ENCODE measurements around the gene FOXO6.

Gene FOXO6

GRCh38 chr1:41333146-41333784 lies 28.0 kb upstream of the FOXO6 start:
- Histone ChIP-seq H2AFZ (ENCODE audit: low read length) (no peak overlapping the region), H3K9me2 (ENCODE audit: low read depth, low read length) (no peaks in the 10 kb centered on the region), H3K27ac (ENCODE audit: low read depth, low read length, poor library complexity, severe bottlenecking) (no peak overlapping the region), H3K9me3 (ENCODE audit: low read length) (peaks cover 4% of the 10 kb centered on the region; the same call in 1 of the 2 replicates), H3K36me3 (ENCODE audit: insufficient read depth, low read length) (no peaks in the 10 kb centered on the region), H3K79me2 (ENCODE audit: insufficient read depth, low read length) (no peaks in the 10 kb centered on the region), H3K4me1 (ENCODE audit: insufficient read depth, low read length, severe bottlenecking) (no peaks in the 10 kb centered on the region), H3K27me3 (ENCODE audit: insufficient read depth, low read length) (no peaks in the 10 kb centered on the region), H4K20me1 (ENCODE audit: insufficient read depth, low read length) (no peaks in the 10 kb centered on the region), H3K9ac (ENCODE audit: low read length) (no peak overlapping the region), H3K4me2 (ENCODE audit: low read length) (no peak overlapping the region), H3F3A (ENCODE audit: insufficient read depth, low read length) (no peaks in the 10 kb centered on the region), H3K4me3 (ENCODE audit: low read depth, low read length, poor library complexity, severe bottlenecking) (no peak overlapping the region)
- TF ChIP-seq EZH2 (IDR thresholded peaks at IDR 0.05; ENCODE audit: borderline replicate concordance, low read length) (no peak), CTCF (IDR thresholded peaks at IDR 0.05; ENCODE audit: low read length) (no peak)

GRCh38 chr1:41338820-41339219 lies 22.4 kb upstream of the FOXO6 start:
- Histone ChIP-seq H3K4me1 (ENCODE audit: insufficient read depth, low read length, severe bottlenecking) (no peaks in the 10 kb centered on the region), H3K9me2 (ENCODE audit: low read depth, low read length) (no peaks in the 10 kb centered on the region), H3K4me3 (ENCODE audit: low read depth, low read length, poor library complexity, severe bottlenecking) (no peak overlapping the region), H3K36me3 (ENCODE audit: insufficient read depth, low read length) (no peaks in the 10 kb centered on the region), H3F3A (ENCODE audit: insufficient read depth, low read length) (no peaks in the 10 kb centered on the region), H3K4me2 (ENCODE audit: low read length) (no peak overlapping the region), H2AFZ (ENCODE audit: low read length) (no peak overlapping the region), H3K79me2 (ENCODE audit: insufficient read depth, low read length) (no peaks in the 10 kb centered on the region), H4K20me1 (ENCODE audit: insufficient read depth, low read length) (no peaks in the 10 kb centered on the region), H3K9me3 (ENCODE audit: low read length) (peaks cover 7% of the 10 kb centered on the region), H3K27me3 (ENCODE audit: insufficient read depth, low read length) (peaks cover 4% of the 10 kb centered on the region; the same call in 1 of the 2 replicates), H3K27ac (ENCODE audit: low read depth, low read length, poor library complexity, severe bottlenecking) (no peak overlapping the region), H3K9ac (ENCODE audit: low read length) (no peak overlapping the region)
- TF ChIP-seq CTCF (IDR thresholded peaks at IDR 0.05; ENCODE audit: low read length) (no peak), EZH2 (IDR thresholded peaks at IDR 0.05; ENCODE audit: borderline replicate concordance, low read length) (no peak)

GRCh38 chr1:41340655-41341364 lies 20.4 kb upstream of the FOXO6 start:
- no peak overlapping the region for H3K4me2 ChIP-seq (ENCODE audit: low read length)
- no peaks in the 10 kb centered on the region for H4K20me1 ChIP-seq (ENCODE audit: insufficient read depth, low read length)
- H3K27ac ChIP-seq (ENCODE audit: low read depth, low read length, poor library complexity, severe bottlenecking) = no peak overlapping the region
- H3K27me3 ChIP-seq (ENCODE audit: insufficient read depth, low read length) = peaks cover 4% of the 10 kb centered on the region; the same call in 1 of the 2 replicates
- H3K4me3 ChIP-seq (ENCODE audit: low read depth, low read length, poor library complexity, severe bottlenecking) = no peak overlapping the region
- no peaks in the 10 kb centered on the region for H3K9me2 ChIP-seq (ENCODE audit: low read depth, low read length)
- H2AFZ ChIP-seq (ENCODE audit: low read length) = no peak overlapping the region
- no peaks in the 10 kb centered on the region for H3K4me1 ChIP-seq (ENCODE audit: insufficient read depth, low read length, severe bottlenecking)
- no peaks in the 10 kb centered on the region for H3F3A ChIP-seq (ENCODE audit: insufficient read depth, low read length)
- H3K36me3 ChIP-seq (ENCODE audit: insufficient read depth, low read length) = no peaks in the 10 kb centered on the region
- no peaks in the 10 kb centered on the region for H3K79me2 ChIP-seq (ENCODE audit: insufficient read depth, low read length)
- TF ChIP-seq CTCF (IDR thresholded peaks at IDR 0.05; ENCODE audit: low read length) = no peak
- no peak for TF ChIP-seq EZH2 (IDR thresholded peaks at IDR 0.05; ENCODE audit: borderline replicate concordance, low read length)
- H3K9me3 ChIP-seq (ENCODE audit: low read length) = peaks cover 7% of the 10 kb centered on the region
- H3K9ac ChIP-seq (ENCODE audit: low read length) = no peak overlapping the region
